Ovary (tissue), 3 donors: ENCODE results near the gene MSI2.

Experiments
- POLR2A ChIP-seq: fragments of 450-650 bp; IDR thresholded peaks from one replicate; pipeline ENCODE4 v1.6.1; 2017; ENCODE audit warnings: antibody characterized with exemption, mild to moderate bottlenecking, moderate library complexity
- TF ChIP-seq, protein P1 (sequence below), 3 donors: fragments of 450-650 bp in 2 of 3; fragments of 200-600 bp in 1 of 3; IDR thresholded peaks; one replicate each; pipeline versions ENCODE4 v1.5.1 to v1.8.0; 2016 to 2022; ENCODE audit warnings: antibody characterized with exemption in 3 of 3, mild to moderate bottlenecking in 1 of 3
- donor health status: DM: no; HTN: no; CAD: no.

DNA sequence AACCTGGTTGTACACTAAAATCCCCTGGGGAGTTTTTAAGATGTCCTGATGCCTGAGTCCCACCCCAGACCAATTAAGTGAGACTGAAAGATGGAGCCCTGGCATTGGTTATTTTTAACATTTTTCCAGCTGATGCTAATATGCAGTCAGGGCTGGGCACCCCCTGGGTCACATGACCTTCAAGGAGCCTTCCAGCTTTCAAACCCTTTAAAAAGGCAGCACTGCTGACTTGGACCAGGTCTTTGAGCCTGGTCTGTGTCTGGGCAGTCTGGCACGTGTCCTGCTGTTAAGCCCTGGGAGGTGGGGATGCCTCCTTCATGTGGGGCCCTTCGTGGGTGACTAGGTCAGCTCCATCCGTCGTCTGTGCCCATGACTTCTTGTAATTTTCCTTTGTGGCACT is 286.2 kb downstream of the MSI2 start:
- TF ChIP-seq POLR2A = no peak
- TF ChIP-seq, protein P1, sequence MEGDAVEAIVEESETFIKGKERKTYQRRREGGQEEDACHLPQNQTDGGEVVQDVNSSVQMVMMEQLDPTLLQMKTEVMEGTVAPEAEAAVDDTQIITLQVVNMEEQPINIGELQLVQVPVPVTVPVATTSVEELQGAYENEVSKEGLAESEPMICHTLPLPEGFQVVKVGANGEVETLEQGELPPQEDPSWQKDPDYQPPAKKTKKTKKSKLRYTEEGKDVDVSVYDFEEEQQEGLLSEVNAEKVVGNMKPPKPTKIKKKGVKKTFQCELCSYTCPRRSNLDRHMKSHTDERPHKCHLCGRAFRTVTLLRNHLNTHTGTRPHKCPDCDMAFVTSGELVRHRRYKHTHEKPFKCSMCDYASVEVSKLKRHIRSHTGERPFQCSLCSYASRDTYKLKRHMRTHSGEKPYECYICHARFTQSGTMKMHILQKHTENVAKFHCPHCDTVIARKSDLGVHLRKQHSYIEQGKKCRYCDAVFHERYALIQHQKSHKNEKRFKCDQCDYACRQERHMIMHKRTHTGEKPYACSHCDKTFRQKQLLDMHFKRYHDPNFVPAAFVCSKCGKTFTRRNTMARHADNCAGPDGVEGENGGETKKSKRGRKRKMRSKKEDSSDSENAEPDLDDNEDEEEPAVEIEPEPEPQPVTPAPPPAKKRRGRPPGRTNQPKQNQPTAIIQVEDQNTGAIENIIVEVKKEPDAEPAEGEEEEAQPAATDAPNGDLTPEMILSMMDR (IDR thresholded peaks at IDR 0.05) = no peak
